HAP-1 (cell line): Measurements from ENCODE around the gene PTH2R.

Experiments
- DNase-seq, 2 experiments: peaks; one replicate each; pipeline ENCODE4 v3.0.0-alpha.2; 2016 to 2020; ENCODE audit warnings: low spot score in 2 of 2
- H3K27me3 ChIP-seq: fragments of 250-450 bp; sonication (Bioruptor Pico); 2 replicates; pipeline ENCODE4 v1.5.1; 2020; ENCODE audit warnings: low read depth, mild to moderate bottlenecking, moderate library complexity
- H3K36me3 ChIP-seq: fragments of 250-450 bp; sonication (Bioruptor Pico); replicated peaks from 2 replicates; pipeline ENCODE4 v1.5.1; 2020; ENCODE audit warnings: mild to moderate bottlenecking
- H3K4me1 ChIP-seq: fragments of 250-450 bp; sonication (Bioruptor Pico); 2 replicates; pipeline ENCODE4 v1.5.1; 2020; ENCODE audit warnings: mild to moderate bottlenecking
- H3K4me3 ChIP-seq: fragments of 250-450 bp; sonication (Bioruptor Pico); 2 replicates; pipeline ENCODE4 v1.5.1; 2020; ENCODE audit warnings: mild to moderate bottlenecking, moderate library complexity
- H3K9me3 ChIP-seq: fragments of 250-450 bp; sonication (Bioruptor Pico); 2 replicates; pipeline ENCODE4 v1.5.1; 2020; ENCODE audit warnings: mild to moderate bottlenecking, moderate library complexity
- in situ Hi-C: fragments of 300-500 bp; cut with MboI; formaldehyde crosslinking; loops from 3 replicates; pipeline ENCODE4 v1.14.3; 2020; ENCODE audit warnings: low sequenced_read_pairs, inconsistent platforms, mixed read lengths

The PTH2R gene

GRCh38 chr2:208406474-208407451 lies at the start of gene PTH2R:
PTH2R (plus strand) TSS chr2:208406792; CDS start chr2:208407044, 252 bp downstream.
- Histone ChIP-seq H3K4me3 (no peak within 1 kb of the TSS), H3K9me3 (no peaks in the 10 kb centered on the region), H3K27me3 (peaks cover 78% of the 10 kb centered on the region), H3K36me3 (no peaks in the 10 kb centered on the region), H3K4me1 (no peaks in the 10 kb centered on the region)
- in situ Hi-C loops, result no loop called here
- no peak for DNase-seq

GRCh38 chr2:208356846-208357574 lies 49.6 kb upstream of the PTH2R start:
- Histone ChIP-seq H3K9me3 (0 out of 2 replicates have a peak, but pooled peaks cover 3% of the 10 kb centered on the region), H3K36me3 (peaks cover 28% of the 10 kb centered on the region), H3K4me1 (peaks cover 19% of the 10 kb centered on the region), H3K27me3 (no peaks in the 10 kb centered on the region), H3K4me3 (no peak overlapping the region)
- in situ Hi-C loops, result no loop called here
- no peak for DNase-seq

- peak; percentile 56 to 81 for DNase-seq
- no peak overlapping the region for H3K4me3 ChIP-seq
- no peaks in the 10 kb centered on the region for H3K27me3 ChIP-seq
- peaks cover 15% of the 10 kb centered on the region; the same call in 1 of the 2 replicates for H3K36me3 ChIP-seq
- in situ Hi-C loops, result no loop called here
- peaks cover 19% of the 10 kb centered on the region for H3K4me1 ChIP-seq
- 0 out of 2 replicates have a peak, but pooled peaks cover 3% of the 10 kb centered on the region for H3K9me3 ChIP-seq
Measured at GRCh38 chr2:208358758-208359631, 47.6 kb upstream of the PTH2R start.

- Histone ChIP-seq H3K27me3 (no peaks in the 10 kb centered on the region), H3K9me3 (peaks cover 5% of the 10 kb centered on the region; the same call in 1 of the 2 replicates), H3K4me1 (peaks cover 19% of the 10 kb centered on the region), H3K4me3 (no peak overlapping the region), H3K36me3 (peaks cover 9% of the 10 kb centered on the region; the same call in 1 of the 2 replicates)
- DNase-seq, result no peak
- in situ Hi-C loops, result no loop called here
Measured at GRCh38 chr2:208359632-208359986, 47.0 kb upstream of the PTH2R start.

- peaks cover 7% of the 10 kb centered on the region; the same call in 1 of the 2 replicates for H3K36me3 ChIP-seq
- peaks cover 19% of the 10 kb centered on the region for H3K4me1 ChIP-seq
- peaks cover 10% of the 10 kb centered on the region; the same call in 1 of the 2 replicates for H3K9me3 ChIP-seq
- no peak overlapping the region for H3K4me3 ChIP-seq
- no peaks in the 10 kb centered on the region for H3K27me3 ChIP-seq
- DNase-seq, result no peak
- in situ Hi-C loops, result no loop called here
Measured at GRCh38 chr2:208360259-208361076, 46.1 kb upstream of the PTH2R start.

GRCh38 chr2:208361077-208361441 lies 45.5 kb upstream of the PTH2R start:
- DNase-seq, result no peak
- Histone ChIP-seq H3K4me1 (peaks cover 19% of the 10 kb centered on the region), H3K4me3 (no peak overlapping the region), H3K36me3 (peaks cover 7% of the 10 kb centered on the region; the same call in 1 of the 2 replicates), H3K27me3 (no peaks in the 10 kb centered on the region), H3K9me3 (peaks cover 10% of the 10 kb centered on the region; the same call in 1 of the 2 replicates)
- in situ Hi-C loops, result no loop called here

GRCh38 chr2:208363485-208363884 lies 43.1 kb upstream of the PTH2R start:
- in situ Hi-C loops, result no loop called here
- DNase-seq, result no peak
- Histone ChIP-seq H3K36me3 (no peaks in the 10 kb centered on the region), H3K9me3 (peaks cover 10% of the 10 kb centered on the region; the same call in 1 of the 2 replicates), H3K4me3 (no peak overlapping the region), H3K4me1 (peaks cover 8% of the 10 kb centered on the region), H3K27me3 (no peaks in the 10 kb centered on the region)

GRCh38 chr2:208366215-208367127 lies 40.1 kb upstream of the PTH2R start:
- in situ Hi-C loops, result no loop called here
- no peak overlapping the region for H3K4me3 ChIP-seq
- H3K9me3 ChIP-seq, result peaks cover 7% of the 10 kb centered on the region; the same call in 1 of the 2 replicates
- H3K36me3 ChIP-seq, result no peaks in the 10 kb centered on the region
- H3K4me1 ChIP-seq, result no peaks in the 10 kb centered on the region; the same call in 1 of the 2 replicates
- H3K27me3 ChIP-seq, result no peaks in the 10 kb centered on the region
- DNase-seq, result no peak

- no peak overlapping the region for H3K4me3 ChIP-seq
- peaks cover 7% of the 10 kb centered on the region; the same call in 1 of the 2 replicates for H3K9me3 ChIP-seq
- no peaks in the 10 kb centered on the region for H3K36me3 ChIP-seq
- no peaks in the 10 kb centered on the region; the same call in 1 of the 2 replicates for H3K4me1 ChIP-seq
- no peak for DNase-seq
- in situ Hi-C loops, result no loop called here
- H3K27me3 ChIP-seq, result no peaks in the 10 kb centered on the region
Measured at GRCh38 chr2:208369091-208369490, 37.5 kb upstream of the PTH2R start.

- Histone ChIP-seq H3K9me3 (no peaks in the 10 kb centered on the region), H3K27me3 (no peaks in the 10 kb centered on the region), H3K36me3 (no peaks in the 10 kb centered on the region), H3K4me1 (peaks cover 7% of the 10 kb centered on the region), H3K4me3 (no peak overlapping the region)
- in situ Hi-C loops, result no loop called here
- no peak for DNase-seq
Measured at GRCh38 chr2:208370881-208371633, 35.5 kb upstream of the PTH2R start.

GRCh38 chr2:208371634-208371935 lies 35.0 kb upstream of the PTH2R start:
- in situ Hi-C loops, result no loop called here
- no peak for DNase-seq

More at GRCh38 chr2:208371634-208371935, 35.0 kb upstream of the PTH2R start:
- Histone ChIP-seq H3K27me3 (no peaks in the 10 kb centered on the region), H3K9me3 (no peaks in the 10 kb centered on the region), H3K4me3 (no peak overlapping the region), H3K36me3 (no peaks in the 10 kb centered on the region), H3K4me1 (peaks cover 11% of the 10 kb centered on the region)
